Prostate gland (tissue), 1 donor: ENCODE results near the gene TMEM114.
"Not testable (repeated sequence)": the region's sequence is repeated elsewhere in the genome, so short reads cannot be mapped to it uniquely, and the experiment has no call there.

ENCODE experiments used
- POLR2A ChIP-seq: fragments of 450-650 bp; IDR thresholded peaks from one replicate; pipeline ENCODE4 v1.6.1; 2016; ENCODE audit warnings: antibody characterized with exemption, mild to moderate bottlenecking
- POLR2AphosphoS5 ChIP-seq: sonication (generic); formaldehyde crosslinking; IDR thresholded peaks from one replicate; pipeline ENCODE4 v1.6.1; 2017; ENCODE audit warnings: antibody characterized with exemption

GRCh38 chr16:8570393-8570792 is 19.9 kb downstream of the TMEM114 start:
- not testable (repeated sequence) for TF ChIP-seq POLR2A, POLR2AphosphoS5
